Measurements from ENCODE around the gene SEMA3F. TPM values are rescaled to one million over a fixed set of nuclear protein-coding genes. Genes with fewer than 3 reads are reported as not detected.

The SEMA3F gene
- total RNA-seq, 1 experiment from 2014 or later = 34.0 TPM

- intact Hi-C loops (cut with micrococcal nuclease; ENCODE audit: unreplicated experiment) = no loop called here
- Histone ChIP-seq H3K9me2 (ENCODE audit: insufficient read depth) (no peaks in the 10 kb centered on the region), H4K20me1 (ENCODE audit: insufficient read depth) (no peaks in the 10 kb centered on the region), H3K4me2 (no peak overlapping the region), H3K36me3 (ENCODE audit: low read depth) (no peaks in the 10 kb centered on the region), H3K79me2 (ENCODE audit: low read depth) (no peaks in the 10 kb centered on the region), H3K9me3 (ENCODE audit: insufficient read depth, low read depth) (no peaks in the 10 kb centered on the region), H3K27ac (no peak overlapping the region), H3K4me3 (no peak overlapping the region), H3K4me1 (replicated peaks; ENCODE audit: insufficient read depth) (no peaks in the 10 kb centered on the region), H3F3A (ENCODE audit: insufficient read depth, low read depth) (no peaks in the 10 kb centered on the region), H2AFZ (no peak overlapping the region), H3K27me3 (ENCODE audit: insufficient read depth, low read depth) (peaks cover 21% of the 10 kb centered on the region; the same call in 1 of the 2 replicates)
- ChIA-PET CTCF (interaction anchor here (0.5 to 0.6 kb wide), 2 partner anchors 24 to 316 kb away, joined by 4 to 5 read pairs; no protein-coding TSS in a partner anchor), POLR2A (ENCODE audit: unreplicated experiment) (interaction anchor here (0.6 kb wide), 2 partner anchors 89 to 135 kb away, joined by 3 to 5 read pairs; no protein-coding TSS in a partner anchor)
- TF ChIP-seq EZH2 (IDR thresholded peaks at IDR 0.05; ENCODE audit: low read depth) = no peak
- no TSS peak for BruUV-seq (replicated peaks)
- DNase-seq = no peak
These were observed 47.4 kb downstream of the SEMA3F start for GRCh38 chr3:50202353-50203112.

DNA sequence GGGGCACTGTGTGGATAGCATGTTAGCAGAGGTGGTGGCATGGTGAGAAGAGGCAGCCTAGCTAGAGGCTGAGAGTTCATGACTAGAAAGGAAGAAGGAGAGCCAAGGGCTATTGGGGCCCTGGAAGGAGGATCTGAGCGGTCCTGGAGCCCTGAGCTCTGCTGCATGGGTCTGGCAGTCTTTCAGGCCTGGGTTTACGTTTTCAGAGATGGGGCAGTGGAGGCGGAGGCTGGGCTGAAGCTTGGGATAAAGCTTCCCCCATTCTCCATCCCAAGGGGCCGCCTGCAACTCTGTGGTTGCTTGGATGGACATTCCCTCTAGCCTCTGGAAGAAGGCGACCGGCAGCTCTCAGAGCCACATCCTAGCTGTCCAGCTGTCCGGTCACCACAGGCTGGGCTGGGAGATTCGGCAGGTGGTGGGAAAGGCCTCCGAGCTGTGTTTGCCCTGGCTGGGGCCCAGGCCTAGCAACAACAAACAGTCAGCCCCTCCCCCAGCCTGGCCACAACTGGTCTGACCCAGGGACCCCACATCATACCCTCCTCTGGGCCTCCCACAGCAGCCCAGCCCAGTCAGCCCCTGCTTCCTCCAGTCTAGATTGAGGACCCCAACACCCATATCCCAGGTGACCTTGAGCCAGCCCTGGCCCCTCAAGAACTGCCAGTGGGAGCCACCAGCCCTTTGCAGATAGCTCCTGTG is 48.1 kb downstream of the SEMA3F start:
- BruUV-seq (replicated peaks) = no TSS peak
- Histone ChIP-seq H3K79me2 (ENCODE audit: low read depth) (no peaks in the 10 kb centered on the region), H2AFZ (no peak overlapping the region), H3K9me3 (ENCODE audit: insufficient read depth, low read depth) (no peaks in the 10 kb centered on the region), H3K27me3 (ENCODE audit: insufficient read depth, low read depth) (peaks cover 21% of the 10 kb centered on the region; the same call in 1 of the 2 replicates), H3F3A (ENCODE audit: insufficient read depth, low read depth) (no peaks in the 10 kb centered on the region), H3K27ac (no peak overlapping the region), H3K4me2 (no peak overlapping the region), H3K4me3 (no peak overlapping the region), H4K20me1 (ENCODE audit: insufficient read depth) (no peaks in the 10 kb centered on the region), H3K36me3 (ENCODE audit: low read depth) (no peaks in the 10 kb centered on the region), H3K9me2 (ENCODE audit: insufficient read depth) (no peaks in the 10 kb centered on the region), H3K4me1 (replicated peaks; ENCODE audit: insufficient read depth) (no peaks in the 10 kb centered on the region)
- intact Hi-C loops (cut with micrococcal nuclease; ENCODE audit: unreplicated experiment) = no loop called here
- no peak for DNase-seq
- ChIA-PET CTCF (no interaction called here), POLR2A (ENCODE audit: unreplicated experiment) (interaction anchor here (0.6 kb wide), 1 partner anchor 88 kb away, joined by 5 read pairs; no protein-coding TSS in a partner anchor)
- TF ChIP-seq EZH2 (IDR thresholded peaks at IDR 0.05; ENCODE audit: low read depth) = no peak
- TF ChIP-seq, protein P1, sequence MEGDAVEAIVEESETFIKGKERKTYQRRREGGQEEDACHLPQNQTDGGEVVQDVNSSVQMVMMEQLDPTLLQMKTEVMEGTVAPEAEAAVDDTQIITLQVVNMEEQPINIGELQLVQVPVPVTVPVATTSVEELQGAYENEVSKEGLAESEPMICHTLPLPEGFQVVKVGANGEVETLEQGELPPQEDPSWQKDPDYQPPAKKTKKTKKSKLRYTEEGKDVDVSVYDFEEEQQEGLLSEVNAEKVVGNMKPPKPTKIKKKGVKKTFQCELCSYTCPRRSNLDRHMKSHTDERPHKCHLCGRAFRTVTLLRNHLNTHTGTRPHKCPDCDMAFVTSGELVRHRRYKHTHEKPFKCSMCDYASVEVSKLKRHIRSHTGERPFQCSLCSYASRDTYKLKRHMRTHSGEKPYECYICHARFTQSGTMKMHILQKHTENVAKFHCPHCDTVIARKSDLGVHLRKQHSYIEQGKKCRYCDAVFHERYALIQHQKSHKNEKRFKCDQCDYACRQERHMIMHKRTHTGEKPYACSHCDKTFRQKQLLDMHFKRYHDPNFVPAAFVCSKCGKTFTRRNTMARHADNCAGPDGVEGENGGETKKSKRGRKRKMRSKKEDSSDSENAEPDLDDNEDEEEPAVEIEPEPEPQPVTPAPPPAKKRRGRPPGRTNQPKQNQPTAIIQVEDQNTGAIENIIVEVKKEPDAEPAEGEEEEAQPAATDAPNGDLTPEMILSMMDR (conservative IDR thresholded peaks at IDR 0.05) = no peak

DNA sequence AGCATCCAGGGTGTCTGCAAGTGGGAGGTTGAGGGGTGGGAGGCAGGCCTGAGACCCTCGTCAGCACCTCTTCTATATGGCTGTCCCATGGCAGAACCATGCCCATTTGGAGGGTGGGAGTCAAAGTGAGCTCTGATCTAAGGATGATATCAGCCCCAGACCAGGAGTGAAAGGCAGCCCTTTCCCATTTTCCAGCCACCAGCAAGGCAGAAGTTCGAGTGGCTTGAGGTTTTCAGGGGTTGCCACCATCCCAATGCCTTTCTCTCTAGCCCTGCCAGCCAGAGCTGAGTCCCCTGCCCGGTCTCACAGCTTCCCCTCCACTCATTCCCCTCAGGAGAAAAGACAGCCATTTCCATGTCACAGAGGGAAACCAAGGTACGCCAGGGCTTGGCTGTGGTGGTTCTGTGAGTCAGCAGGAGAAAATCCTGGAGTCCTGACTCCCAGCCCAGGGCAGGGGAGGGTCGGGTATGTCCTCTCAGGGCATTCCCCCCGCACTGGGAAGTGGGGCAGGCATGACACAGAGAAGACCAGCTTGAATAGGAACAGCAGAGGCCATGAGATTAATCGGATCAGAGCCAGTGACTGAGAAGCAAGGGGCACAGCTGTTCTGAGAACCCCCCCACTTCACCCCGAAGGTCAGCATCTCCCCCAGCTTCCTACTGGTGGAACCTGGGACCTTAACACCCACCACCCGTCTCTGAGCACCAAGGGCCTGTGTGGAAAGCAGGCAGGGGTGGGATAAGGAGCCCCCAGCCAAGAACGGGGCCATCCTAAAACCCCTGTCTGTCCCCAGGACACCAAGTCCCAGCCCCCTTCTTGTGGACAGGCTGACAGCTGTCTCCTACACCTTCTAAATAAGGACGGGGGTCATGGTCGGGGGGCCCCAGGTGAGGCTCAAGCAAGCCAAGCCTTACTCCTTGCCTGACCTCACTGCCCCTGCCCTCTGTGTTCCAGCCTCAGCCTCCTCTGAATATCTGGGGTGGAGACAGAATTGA is 49.0 kb downstream of the SEMA3F start:
- intact Hi-C loops (cut with micrococcal nuclease; ENCODE audit: unreplicated experiment) = no loop called here
- POLR2A ChIA-PET (ENCODE audit: unreplicated experiment) = no interaction called here

More for the DNA sequence above, 49.0 kb downstream of the SEMA3F start:
- DNase-seq = no peak
- CTCF ChIA-PET = interaction anchor here (0.6 kb wide), 1 partner anchor 23 kb away, joined by 3 read pairs; no protein-coding TSS in a partner anchor
- Histone ChIP-seq H3K27ac (no peak overlapping the region), H4K20me1 (ENCODE audit: insufficient read depth) (no peaks in the 10 kb centered on the region), H3K4me3 (no peak overlapping the region), H3K36me3 (ENCODE audit: low read depth) (no peaks in the 10 kb centered on the region), H3K79me2 (ENCODE audit: low read depth) (no peaks in the 10 kb centered on the region), H3K4me1 (replicated peaks; ENCODE audit: insufficient read depth) (no peaks in the 10 kb centered on the region), H3K9me3 (ENCODE audit: insufficient read depth, low read depth) (no peaks in the 10 kb centered on the region), H3F3A (ENCODE audit: insufficient read depth, low read depth) (no peaks in the 10 kb centered on the region), H2AFZ (no peak overlapping the region), H3K27me3 (ENCODE audit: insufficient read depth, low read depth) (peaks cover 21% of the 10 kb centered on the region; the same call in 1 of the 2 replicates), H3K9me2 (ENCODE audit: insufficient read depth) (no peaks in the 10 kb centered on the region), H3K4me2 (no peak overlapping the region)
- TF ChIP-seq, protein P1 (conservative IDR thresholded peaks at IDR 0.05) = no peak
- TF ChIP-seq EZH2 (IDR thresholded peaks at IDR 0.05; ENCODE audit: low read depth) = no peak
- BruUV-seq (replicated peaks) = no TSS peak

All from PC-9 (cell line).